Calu3 (cell line): ENCODE results near the gene FAM53A. TPM values are rescaled to one million over a fixed set of nuclear protein-coding genes. Genes with fewer than 3 reads are reported as not detected.

Experiments
- BruUV-seq: library from RNA; stranded (reverse); fragments of 400-500 nt; replicated peaks from 2 replicates; lab custom pipeline; 2021; lab: Mats Ljungman, UMichigan
- CTCF ChIA-PET: fragments of 300-600 bp; sonication (Branson Sonifier 250); formaldehyde crosslinking; loops from one replicate; lab custom pipeline; 2022; ENCODE audit warnings: antibody characterized with exemption; lab: Charles Lee
- DNase-seq: peaks from one replicate; pipeline ENCODE4 v3.0.0; 2022
- H3K27ac Mint-ChIP-seq: one replicate; pipeline ENCODE4 v1.8.0; 2022; ENCODE audit warnings: mixed read lengths; ENCODE audit not compliant: unreplicated experiment
- H3K27me3 Mint-ChIP-seq: one replicate; pipeline ENCODE4 v1.8.0; 2022; ENCODE audit warnings: mixed read lengths; ENCODE audit not compliant: unreplicated experiment
- H3K36me3 Mint-ChIP-seq: one replicate; pipeline ENCODE4 v1.8.0; 2022; ENCODE audit warnings: mild to moderate bottlenecking, moderate library complexity, mixed read lengths; ENCODE audit not compliant: insufficient read depth, unreplicated experiment
- H3K4me1 Mint-ChIP-seq: one replicate; pipeline ENCODE4 v1.8.0; 2022; ENCODE audit warnings: mild to moderate bottlenecking, low read depth, mixed read lengths; ENCODE audit not compliant: unreplicated experiment
- H3K4me3 Mint-ChIP-seq: one replicate; pipeline ENCODE4 v1.8.0; 2022; ENCODE audit warnings: mild to moderate bottlenecking, low read depth, moderate library complexity, mixed read lengths; ENCODE audit not compliant: unreplicated experiment
- H3K9me3 Mint-ChIP-seq: one replicate; pipeline ENCODE4 v1.8.0; 2022; ENCODE audit warnings: low read depth, mixed read lengths; ENCODE audit not compliant: unreplicated experiment
- intact Hi-C: fragments of 100-400 bp; cut with micrococcal nuclease; formaldehyde crosslinking; loops from one replicate; pipeline ENCODE4 v1.10.0; 2022; ENCODE audit not compliant: unreplicated experiment
- total RNA-seq: library from RNA; stranded (reverse); gene quantifications from 2 replicates; pipeline ENCODE4 v1.2.3, GENCODE V29; 2022
- TF ChIP-seq, protein P1 (sequence below): fragments of 200-600 bp; IDR thresholded peaks from one replicate; pipeline ENCODE4 v1.8.0; 2022; ENCODE audit warnings: antibody characterized with exemption; ENCODE audit not compliant: unreplicated experiment

The FAM53A gene
- total RNA-seq, 1 experiment from 2014 or later: 7.3 TPM

- no TSS peak for BruUV-seq
- DNase-seq: no peak
- intact Hi-C loops: no loop called here
- Mint-ChIP-seq H3K4me1 (no peaks in the 10 kb centered on the region), H3K27me3 (peaks cover 13% of the 10 kb centered on the region), H3K4me3 (no peak overlapping the region), H3K27ac (no peak overlapping the region), H3K36me3 (no peaks in the 10 kb centered on the region), H3K9me3 (peaks cover 2% of the 10 kb centered on the region)
- CTCF ChIA-PET: no interaction called here
- TF ChIP-seq, protein P1, sequence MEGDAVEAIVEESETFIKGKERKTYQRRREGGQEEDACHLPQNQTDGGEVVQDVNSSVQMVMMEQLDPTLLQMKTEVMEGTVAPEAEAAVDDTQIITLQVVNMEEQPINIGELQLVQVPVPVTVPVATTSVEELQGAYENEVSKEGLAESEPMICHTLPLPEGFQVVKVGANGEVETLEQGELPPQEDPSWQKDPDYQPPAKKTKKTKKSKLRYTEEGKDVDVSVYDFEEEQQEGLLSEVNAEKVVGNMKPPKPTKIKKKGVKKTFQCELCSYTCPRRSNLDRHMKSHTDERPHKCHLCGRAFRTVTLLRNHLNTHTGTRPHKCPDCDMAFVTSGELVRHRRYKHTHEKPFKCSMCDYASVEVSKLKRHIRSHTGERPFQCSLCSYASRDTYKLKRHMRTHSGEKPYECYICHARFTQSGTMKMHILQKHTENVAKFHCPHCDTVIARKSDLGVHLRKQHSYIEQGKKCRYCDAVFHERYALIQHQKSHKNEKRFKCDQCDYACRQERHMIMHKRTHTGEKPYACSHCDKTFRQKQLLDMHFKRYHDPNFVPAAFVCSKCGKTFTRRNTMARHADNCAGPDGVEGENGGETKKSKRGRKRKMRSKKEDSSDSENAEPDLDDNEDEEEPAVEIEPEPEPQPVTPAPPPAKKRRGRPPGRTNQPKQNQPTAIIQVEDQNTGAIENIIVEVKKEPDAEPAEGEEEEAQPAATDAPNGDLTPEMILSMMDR: no peak
Observed at GRCh38 chr4:1595789-1596325, 88.3 kb downstream of the FAM53A start.

DNA sequence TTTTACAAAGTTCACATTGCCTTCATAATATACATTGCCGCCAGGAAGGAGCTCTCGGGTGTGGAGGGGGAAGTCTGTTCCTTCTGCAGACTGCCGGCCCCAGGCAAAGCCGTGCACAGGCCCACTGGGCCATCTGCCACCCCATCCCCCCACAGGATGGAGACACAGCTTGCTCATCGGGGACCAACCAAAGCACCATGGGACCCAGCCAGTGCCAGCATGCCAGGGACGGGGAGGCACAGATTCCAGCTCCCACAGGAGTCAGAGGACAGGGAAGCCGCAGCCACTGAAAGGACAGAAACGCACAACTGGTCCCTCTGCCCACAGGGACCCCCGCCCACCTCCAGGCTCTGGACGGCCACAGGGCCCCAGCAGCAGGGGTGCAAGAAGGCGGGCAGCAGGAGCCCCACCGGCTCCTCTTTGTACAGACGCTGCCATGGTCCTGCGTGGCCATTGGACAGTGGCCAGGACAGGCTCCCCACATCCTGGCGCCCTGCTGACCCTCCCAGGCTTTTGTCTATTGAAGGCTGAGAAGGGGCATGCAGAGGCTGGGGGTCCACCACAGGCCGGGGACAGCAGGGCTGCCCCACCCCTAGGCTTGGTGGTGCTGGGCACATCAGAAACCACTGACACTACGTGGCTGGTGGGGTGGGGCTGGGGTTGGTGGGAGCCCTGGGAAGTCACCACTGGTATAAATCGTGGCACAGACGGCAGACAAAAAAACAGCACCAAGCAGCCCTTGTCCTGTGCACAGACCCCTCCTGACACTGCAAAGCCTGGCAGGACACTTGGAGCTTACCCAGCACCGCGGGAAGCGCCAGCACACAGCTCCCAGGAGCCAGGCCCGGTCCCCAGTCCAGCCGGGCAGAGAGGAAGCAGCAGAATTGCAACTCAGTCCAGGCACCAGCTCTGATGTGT is 89.0 kb downstream of the FAM53A start:
- BruUV-seq: no TSS peak
- Mint-ChIP-seq H3K9me3 (peaks cover 2% of the 10 kb centered on the region), H3K4me3 (no peak overlapping the region), H3K27me3 (peaks cover 13% of the 10 kb centered on the region), H3K27ac (no peak overlapping the region), H3K4me1 (no peaks in the 10 kb centered on the region), H3K36me3 (no peaks in the 10 kb centered on the region)
- CTCF ChIA-PET: no interaction called here
- no peak for DNase-seq
- TF ChIP-seq, protein P1: no peak
- intact Hi-C loops: no loop called here

- TF ChIP-seq, protein P1: no peak
- H3K4me1 Mint-ChIP-seq: no peaks in the 10 kb centered on the region
- intact Hi-C loops: no loop called here
- peaks cover 13% of the 10 kb centered on the region for H3K27me3 Mint-ChIP-seq
- H3K9me3 Mint-ChIP-seq: peaks cover 2% of the 10 kb centered on the region
- no peak for DNase-seq
- H3K36me3 Mint-ChIP-seq: no peaks in the 10 kb centered on the region
- H3K27ac Mint-ChIP-seq: no peak overlapping the region
- no TSS peak for BruUV-seq
- CTCF ChIA-PET: interaction anchor here (0.6 kb wide), 2 partner anchors 12 to 970 kb away, joined by 3 read pairs; no protein-coding TSS in a partner anchor
- H3K4me3 Mint-ChIP-seq: no peak overlapping the region
Observed at GRCh38 chr4:1593881-1594345, 90.2 kb downstream of the FAM53A start.

DNA sequence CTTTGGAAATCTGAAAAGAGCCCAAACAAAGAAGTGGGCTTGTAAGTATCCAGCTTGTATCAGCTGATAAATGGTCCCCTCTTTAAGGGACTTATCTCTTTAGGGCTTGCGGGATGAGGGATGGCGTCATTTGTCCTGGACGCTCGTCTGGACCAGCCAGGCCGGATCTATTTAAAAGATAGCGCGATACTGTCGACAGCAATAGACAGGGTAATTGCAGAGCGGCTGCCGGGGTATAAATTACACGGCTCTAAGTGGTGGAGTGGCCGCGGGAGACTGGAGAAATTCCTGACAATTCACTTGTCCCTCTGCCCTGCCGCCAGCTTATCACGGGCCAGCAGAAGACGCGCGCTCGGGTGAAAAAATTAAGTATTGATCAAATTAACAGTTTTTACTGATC is 90.7 kb downstream of the FAM53A start:
- no TSS peak for BruUV-seq
- H3K27ac Mint-ChIP-seq: no peak overlapping the region
- H3K27me3 Mint-ChIP-seq: peaks cover 13% of the 10 kb centered on the region
- TF ChIP-seq, protein P1: no peak
- no peak overlapping the region for H3K4me3 Mint-ChIP-seq
- intact Hi-C loops: no loop called here
- H3K9me3 Mint-ChIP-seq: peaks cover 2% of the 10 kb centered on the region
- H3K36me3 Mint-ChIP-seq: no peaks in the 10 kb centered on the region
- CTCF ChIA-PET: interaction anchor here (0.6 kb wide), 2 partner anchors 12 to 970 kb away, joined by 3 read pairs; no protein-coding TSS in a partner anchor
- H3K4me1 Mint-ChIP-seq: no peaks in the 10 kb centered on the region
- DNase-seq: no peak
